HG03571 (cell line): ENCODE results near the gene NINJ1.
"Not testable (repeated sequence)": the region's sequence is repeated elsewhere in the genome, so short reads cannot be mapped to it uniquely, and the experiment has no call there.

Source experiments
- ATAC-seq: cut with Tn5 transposase; IDR thresholded peaks from one replicate; pipeline ENCODE4 v1.9.1; 2021; ENCODE audit not compliant: unreplicated experiment

The NINJ1 gene

GRCh38 chr9:93107151-93107824, 26.8 kb downstream of the NINJ1 start:
- no peak for ATAC-seq

GRCh38 chr9:93105620-93106019, 28.4 kb downstream of the NINJ1 start:
- ATAC-seq: no peak

- ATAC-seq: not testable (repeated sequence)
Observed at GRCh38 chr9:93101086-93101485, 33.0 kb downstream of the NINJ1 start.

GRCh38 chr9:93100276-93100636, 33.8 kb downstream of the NINJ1 start:
- ATAC-seq: no peak

- no peak for ATAC-seq
Observed at GRCh38 chr9:93099551-93100275, 34.3 kb downstream of the NINJ1 start.

GRCh38 chr9:93098236-93098946, 35.7 kb downstream of the NINJ1 start:
- no peak for ATAC-seq

GRCh38 chr9:93097511-93098201, 36.4 kb downstream of the NINJ1 start:
- no peak for ATAC-seq

GRCh38 chr9:93096811-93097382, 37.2 kb downstream of the NINJ1 start:
- ATAC-seq: no peak

- no peak for ATAC-seq
Observed at GRCh38 chr9:93096131-93096802, 37.8 kb downstream of the NINJ1 start, which contains the start of gene CARD19. CARD19 (plus strand) TSS chr9:93096217; CDS start chr9:93096346, 129 bp downstream.

- peak; percentile 70 for ATAC-seq
Observed at GRCh38 chr9:93095205-93096130, 38.6 kb downstream of the NINJ1 start.

- ATAC-seq: no peak
Observed at GRCh38 chr9:93094658-93095204, 39.3 kb downstream of the NINJ1 start.

GRCh38 chr9:93093877-93094657, 40.0 kb downstream of the NINJ1 start:
- ATAC-seq: no peak

GRCh38 chr9:93093127-93093876, 40.7 kb downstream of the NINJ1 start:
- no peak for ATAC-seq

- ATAC-seq: no peak
Observed at GRCh38 chr9:93092251-93092991, 41.6 kb downstream of the NINJ1 start.

- ATAC-seq: no peak
Observed at GRCh38 chr9:93091453-93092081, 42.5 kb downstream of the NINJ1 start.

GRCh38 chr9:93091056-93091452, 43.0 kb downstream of the NINJ1 start:
- no peak for ATAC-seq
